Measurements from ENCODE around the gene SERPINA12. TPM values are rescaled to one million over a fixed set of nuclear protein-coding genes. Genes with fewer than 3 reads are reported as not detected.
"Not testable (repeated sequence)": the region's sequence is repeated elsewhere in the genome, so short reads cannot be mapped to it uniquely, and the experiment has no call there.

The SERPINA12 gene
- total RNA-seq, 1 experiment from 2014 or later: not detected

DNA sequence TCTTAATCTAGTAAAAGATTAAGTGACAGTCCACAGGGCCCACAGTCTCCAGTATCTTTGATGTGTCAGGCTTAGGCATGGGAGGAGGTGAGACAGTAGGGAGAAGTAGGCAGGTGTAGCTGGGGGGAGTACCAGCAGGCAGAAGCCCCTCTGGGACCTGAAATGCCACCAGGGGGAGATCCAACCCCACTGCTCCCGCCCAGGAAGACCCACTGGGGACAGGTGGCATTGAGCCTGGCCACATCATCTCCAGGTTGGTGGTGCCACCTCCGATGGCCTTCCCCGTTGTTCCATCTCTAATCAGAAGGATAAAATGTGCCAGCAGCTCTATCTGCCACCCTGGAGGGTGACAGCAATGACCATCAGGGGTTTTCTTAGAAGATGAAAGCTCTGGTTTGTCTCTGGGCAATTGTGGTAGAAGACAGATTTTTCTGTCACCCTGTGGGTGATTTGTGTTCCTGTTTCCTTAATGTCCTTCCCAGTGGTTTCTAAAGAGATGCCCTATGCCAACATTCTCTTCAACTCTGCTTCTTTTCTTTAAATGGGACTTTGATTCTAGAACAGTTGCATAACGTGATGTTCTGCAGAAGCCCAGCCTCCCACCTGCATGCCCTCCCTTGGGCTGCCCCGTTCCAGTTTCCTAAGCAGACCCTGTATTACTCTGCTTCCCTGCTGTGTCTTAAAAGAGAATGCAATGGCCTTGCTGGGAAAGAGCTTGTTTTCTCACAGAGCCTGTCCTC lies 12.3 kb upstream of the SERPINA12 start:
- H3K36me3 ChIP-seq: no peaks in the 10 kb centered on the region
- DNase-seq (ENCODE audit: low read depth in 1 of 2, low spot score in 2 of 2): no peak
- no peak overlapping the region for H3K4me3 ChIP-seq
- H3K4me1 ChIP-seq (replicated peaks): no peaks in the 10 kb centered on the region
- H3K9me3 ChIP-seq (replicated peaks): no peaks in the 10 kb centered on the region
- no peaks in the 10 kb centered on the region for H3K27me3 ChIP-seq (replicated peaks)
- no peak overlapping the region for H3K27ac ChIP-seq

DNA sequence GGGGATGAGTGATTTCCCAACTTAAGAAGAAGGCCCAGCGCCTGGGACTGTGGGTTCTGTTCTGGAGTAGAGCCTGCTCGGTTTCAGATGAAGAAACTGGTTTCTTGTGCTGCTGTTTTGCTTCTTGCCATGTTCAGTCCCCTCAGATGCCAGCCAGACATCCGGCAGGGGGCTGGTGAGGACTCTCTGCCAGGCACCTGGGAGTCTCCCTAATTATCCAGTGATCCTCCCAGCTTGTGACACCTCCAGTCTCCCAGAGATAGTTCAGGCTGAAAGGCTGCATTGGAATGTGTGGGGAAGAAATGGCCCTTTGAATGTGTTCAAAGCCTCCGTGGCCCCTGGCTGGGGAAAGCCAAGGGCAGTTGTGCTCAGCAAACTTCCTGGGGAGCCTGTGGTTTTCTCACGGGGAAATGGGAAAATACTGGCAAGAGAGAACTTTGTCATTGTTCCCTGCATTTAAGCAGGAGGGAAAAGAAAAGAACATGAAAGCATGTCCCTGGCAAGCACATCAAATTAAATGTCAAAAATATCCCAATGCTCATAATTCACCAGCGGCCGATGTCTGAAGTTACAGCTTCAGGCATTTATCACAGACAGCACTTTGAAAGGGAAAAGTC lies 8.5 kb upstream of the SERPINA12 start:
- H3K36me3 ChIP-seq: no peaks in the 10 kb centered on the region
- no peak overlapping the region for H3K4me3 ChIP-seq
- no peaks in the 10 kb centered on the region for H3K9me3 ChIP-seq (replicated peaks)
- no peak overlapping the region for H3K27ac ChIP-seq
- no peaks in the 10 kb centered on the region for H3K4me1 ChIP-seq (replicated peaks)
- no peaks in the 10 kb centered on the region for H3K27me3 ChIP-seq (replicated peaks)
- no peak for DNase-seq (ENCODE audit: low read depth in 1 of 2, low spot score in 2 of 2)

DNA sequence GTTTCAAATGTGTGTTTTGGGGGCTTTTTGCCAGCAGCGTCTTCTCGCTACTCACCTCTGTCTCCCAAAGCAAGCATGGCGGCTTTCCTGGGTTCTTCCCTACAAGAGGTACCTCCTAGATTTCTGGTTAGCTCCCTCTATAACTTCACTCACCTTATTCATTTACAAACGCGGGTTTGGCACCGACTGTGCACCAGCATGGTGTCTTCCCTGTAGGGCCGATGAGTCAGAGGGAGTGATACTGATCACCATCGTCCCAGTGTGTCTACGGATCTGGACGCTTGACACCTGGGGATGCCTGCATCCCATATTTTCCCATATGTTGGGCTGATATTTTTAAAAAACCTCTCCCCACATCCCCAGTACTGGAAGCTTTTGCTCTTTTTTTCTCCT lies 8.0 kb upstream of the SERPINA12 start:
- H3K4me3 ChIP-seq: no peak overlapping the region
- H3K27ac ChIP-seq: no peak overlapping the region
- no peaks in the 10 kb centered on the region for H3K9me3 ChIP-seq (replicated peaks)
- H3K4me1 ChIP-seq (replicated peaks): no peaks in the 10 kb centered on the region
- no peak for DNase-seq (ENCODE audit: low read depth in 1 of 2, low spot score in 2 of 2)
- no peaks in the 10 kb centered on the region for H3K36me3 ChIP-seq
- H3K27me3 ChIP-seq (replicated peaks): no peaks in the 10 kb centered on the region

DNA sequence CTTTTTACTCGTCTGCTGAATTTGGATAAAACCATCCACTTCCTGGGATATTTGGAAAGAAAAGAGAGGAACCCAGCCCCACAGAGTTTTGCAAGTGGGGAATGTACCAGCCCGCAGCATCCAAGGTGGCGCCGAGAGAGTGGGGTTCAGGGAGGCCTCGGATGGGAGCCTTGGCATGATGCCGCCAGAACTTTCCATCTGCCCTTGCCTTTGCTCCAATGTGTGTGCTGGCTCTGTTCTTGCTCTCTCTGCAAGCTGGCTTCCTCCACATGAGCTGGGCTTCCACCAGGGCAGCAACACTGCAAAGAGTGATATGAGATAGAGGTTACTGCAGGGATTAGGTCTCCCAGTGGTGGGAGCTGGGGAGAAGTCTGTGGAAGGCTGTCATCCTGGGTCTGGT lies 6.6 kb upstream of the SERPINA12 start:
- no peak overlapping the region for H3K27ac ChIP-seq
- no peaks in the 10 kb centered on the region for H3K27me3 ChIP-seq (replicated peaks)
- H3K9me3 ChIP-seq (replicated peaks): no peaks in the 10 kb centered on the region
- H3K36me3 ChIP-seq: no peaks in the 10 kb centered on the region
- no peaks in the 10 kb centered on the region for H3K4me1 ChIP-seq (replicated peaks)
- no peak for DNase-seq (ENCODE audit: low read depth in 1 of 2, low spot score in 2 of 2)
- no peak overlapping the region for H3K4me3 ChIP-seq

DNA sequence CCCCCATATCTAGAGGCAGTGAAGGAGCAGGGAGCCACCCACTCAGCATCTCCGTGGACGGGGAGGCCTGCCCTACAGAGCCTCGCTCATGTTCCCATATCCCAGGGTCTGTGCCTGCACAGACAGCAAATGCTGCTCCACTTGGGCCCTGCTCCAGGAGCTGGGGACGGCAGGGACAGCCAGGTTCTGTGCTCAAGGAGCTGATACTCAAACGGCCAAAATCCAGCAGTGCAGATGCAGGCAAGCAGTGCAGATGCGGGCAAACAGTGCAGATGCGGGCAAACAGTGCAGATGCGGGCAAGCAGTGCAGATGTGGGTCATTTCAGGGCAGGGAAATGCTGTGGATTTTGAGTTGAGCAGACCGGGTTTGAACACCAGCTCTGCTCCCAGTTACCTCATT lies 6.2 kb upstream of the SERPINA12 start:
- Histone ChIP-seq H3K4me3 (no peak overlapping the region), H3K27me3 (replicated peaks) (no peaks in the 10 kb centered on the region), H3K27ac (no peak overlapping the region), H3K9me3 (replicated peaks) (no peaks in the 10 kb centered on the region), H3K36me3 (no peaks in the 10 kb centered on the region), H3K4me1 (replicated peaks) (no peaks in the 10 kb centered on the region)
- no peak for DNase-seq (ENCODE audit: low read depth in 1 of 2, low spot score in 2 of 2)

DNA sequence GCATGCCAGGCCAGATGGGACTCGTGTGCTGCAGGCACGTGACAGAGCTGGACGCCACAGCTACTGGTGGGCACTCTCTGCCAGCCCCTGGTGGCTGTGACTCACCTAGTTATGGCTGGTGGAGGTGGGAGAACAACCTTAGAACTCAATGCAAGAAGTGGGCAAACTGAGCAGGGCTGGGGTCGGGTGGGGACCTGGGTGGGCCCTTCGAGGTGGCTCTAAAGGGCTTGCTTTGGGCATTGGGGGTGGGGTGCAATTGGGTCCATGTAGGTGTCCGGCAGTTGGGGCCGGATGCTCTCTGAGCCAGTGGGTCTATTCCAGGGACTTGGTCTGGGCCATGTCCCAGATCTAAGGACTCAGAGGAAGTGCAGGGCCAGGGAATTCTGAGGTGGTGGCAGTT lies 5.1 kb upstream of the SERPINA12 start:
- no peaks in the 10 kb centered on the region for H3K36me3 ChIP-seq
- H3K4me3 ChIP-seq: no peak overlapping the region
- no peaks in the 10 kb centered on the region for H3K4me1 ChIP-seq (replicated peaks)
- no peak for DNase-seq (ENCODE audit: low read depth in 1 of 2, low spot score in 2 of 2)
- H3K9me3 ChIP-seq (replicated peaks): no peaks in the 10 kb centered on the region
- H3K27ac ChIP-seq: no peak overlapping the region
- no peaks in the 10 kb centered on the region for H3K27me3 ChIP-seq (replicated peaks)

DNA sequence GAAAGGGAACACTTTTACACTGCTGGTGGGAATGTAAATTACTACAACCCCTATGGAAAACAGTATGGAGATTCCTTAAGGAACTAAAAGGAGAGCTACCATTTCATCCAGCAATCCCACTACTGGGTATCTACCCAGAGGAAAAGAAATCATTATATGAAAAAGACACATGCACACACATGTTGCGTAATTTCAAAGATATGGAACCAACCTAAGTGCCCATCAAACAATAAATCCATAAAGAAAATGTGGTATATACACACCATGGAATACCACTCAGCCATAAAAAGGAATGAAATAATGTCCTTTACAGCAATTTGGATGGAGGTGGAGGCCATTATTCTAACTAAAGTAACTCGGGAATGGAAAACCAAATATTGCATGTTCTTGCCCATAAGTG lies 1.2 kb upstream of the SERPINA12 start:
- not testable (repeated sequence) for DNase-seq (ENCODE audit: low read depth in 1 of 2, low spot score in 2 of 2); H3K4me1 ChIP-seq (replicated peaks); H3K27me3 ChIP-seq (replicated peaks); H3K9me3 ChIP-seq (replicated peaks); H3K4me3 ChIP-seq; H3K36me3 ChIP-seq; H3K27ac ChIP-seq

DNA sequence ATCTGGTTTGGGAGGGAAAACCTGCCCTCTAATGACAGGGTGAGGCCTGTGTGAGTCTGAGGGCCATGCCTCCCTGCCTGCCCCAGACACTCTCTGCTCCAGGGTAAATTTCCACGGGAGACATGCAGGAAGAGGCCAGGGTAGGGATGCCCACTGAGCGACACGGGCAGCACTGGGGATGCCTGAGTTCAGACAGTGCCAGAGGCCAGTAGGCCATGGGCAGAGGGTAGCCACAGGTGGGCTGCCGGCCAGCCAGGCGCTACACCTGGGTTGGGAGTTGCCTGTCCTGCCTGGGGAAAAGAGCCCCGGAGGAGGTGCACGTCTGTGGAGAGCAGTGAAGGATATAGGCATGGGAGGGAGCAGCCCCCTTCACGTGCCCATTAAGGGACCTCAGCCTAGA lies 3.6 kb downstream of the SERPINA12 start:
- Histone ChIP-seq H3K36me3 (no peaks in the 10 kb centered on the region), H3K9me3 (replicated peaks) (no peaks in the 10 kb centered on the region), H3K27ac (no peak overlapping the region), H3K27me3 (replicated peaks) (no peaks in the 10 kb centered on the region), H3K4me1 (replicated peaks) (no peaks in the 10 kb centered on the region), H3K4me3 (no peak overlapping the region)
- no peak for DNase-seq (ENCODE audit: low read depth in 1 of 2, low spot score in 2 of 2)

DNA sequence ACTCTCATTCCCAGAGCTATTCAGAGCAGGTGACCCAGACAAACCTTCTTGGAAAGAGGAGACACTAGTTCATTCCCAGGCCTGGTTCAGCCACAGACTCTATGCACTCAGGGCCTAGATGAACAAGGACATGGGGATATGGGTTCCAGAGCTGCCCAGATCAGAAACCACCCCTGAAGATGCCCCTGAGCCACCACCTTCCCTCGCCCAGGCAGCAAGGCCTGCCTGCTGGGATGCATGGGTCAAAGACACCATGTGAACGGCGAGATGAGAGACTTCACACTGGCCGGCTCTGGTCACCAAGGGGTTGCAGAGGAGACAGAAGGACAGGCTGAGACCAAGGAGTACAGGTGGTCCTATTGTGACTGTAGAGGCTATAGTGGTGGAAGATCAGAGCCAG lies 4.1 kb downstream of the SERPINA12 start:
- Histone ChIP-seq H3K27ac (no peak overlapping the region), H3K4me1 (replicated peaks) (no peaks in the 10 kb centered on the region), H3K27me3 (replicated peaks) (no peaks in the 10 kb centered on the region), H3K4me3 (no peak overlapping the region), H3K9me3 (replicated peaks) (no peaks in the 10 kb centered on the region), H3K36me3 (no peaks in the 10 kb centered on the region)
- no peak for DNase-seq (ENCODE audit: low read depth in 1 of 2, low spot score in 2 of 2)

DNA sequence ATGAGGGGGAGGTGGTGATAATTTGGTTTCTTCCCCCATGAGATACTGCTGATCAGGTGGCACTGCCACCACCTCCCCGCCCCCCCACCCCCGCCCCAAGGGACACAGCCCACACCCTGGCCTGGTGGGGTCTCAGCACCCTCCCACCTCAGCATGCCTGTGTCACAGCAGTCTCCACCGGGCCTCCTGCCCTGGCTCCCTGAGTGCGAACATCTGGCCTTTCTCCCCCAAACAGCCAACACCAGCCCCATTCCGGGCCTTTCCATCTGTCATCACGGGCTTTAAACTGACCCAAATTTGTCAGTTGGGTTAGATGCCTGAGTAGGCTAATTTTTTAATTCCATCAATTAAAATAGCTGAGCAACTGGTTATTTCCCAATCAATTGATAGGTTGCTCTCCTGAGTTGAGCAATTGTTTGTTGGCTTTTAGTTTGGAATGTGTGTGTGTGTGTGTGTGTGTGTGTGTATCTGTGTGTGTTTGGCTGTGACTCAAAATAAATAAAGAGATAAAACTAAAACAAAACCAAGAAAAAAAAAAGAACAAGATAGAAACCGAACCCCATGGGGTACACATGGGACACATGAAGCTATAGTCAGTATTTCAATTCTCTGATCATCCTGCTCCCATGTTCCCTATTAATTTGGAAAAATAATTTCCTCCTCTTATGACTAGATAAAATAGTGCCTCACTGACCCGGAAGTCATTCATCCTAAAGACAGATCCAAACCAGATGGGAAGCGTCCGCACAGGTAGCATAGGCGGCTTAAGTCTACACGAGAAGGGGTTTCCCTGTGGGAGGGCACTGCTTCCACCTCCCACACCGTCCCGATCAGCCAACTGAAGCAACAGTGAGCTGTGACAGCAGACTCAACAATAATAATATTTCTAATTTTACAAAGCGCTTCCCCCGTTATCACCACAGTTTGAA lies 7.4 kb downstream of the SERPINA12 start:
- Histone ChIP-seq H3K9me3 (replicated peaks) (no peaks in the 10 kb centered on the region), H3K36me3 (no peaks in the 10 kb centered on the region), H3K27ac (no peak overlapping the region), H3K27me3 (replicated peaks) (no peaks in the 10 kb centered on the region), H3K4me3 (no peak overlapping the region), H3K4me1 (replicated peaks) (no peaks in the 10 kb centered on the region)
- DNase-seq (ENCODE audit: low read depth in 1 of 2, low spot score in 2 of 2): no peak

DNA sequence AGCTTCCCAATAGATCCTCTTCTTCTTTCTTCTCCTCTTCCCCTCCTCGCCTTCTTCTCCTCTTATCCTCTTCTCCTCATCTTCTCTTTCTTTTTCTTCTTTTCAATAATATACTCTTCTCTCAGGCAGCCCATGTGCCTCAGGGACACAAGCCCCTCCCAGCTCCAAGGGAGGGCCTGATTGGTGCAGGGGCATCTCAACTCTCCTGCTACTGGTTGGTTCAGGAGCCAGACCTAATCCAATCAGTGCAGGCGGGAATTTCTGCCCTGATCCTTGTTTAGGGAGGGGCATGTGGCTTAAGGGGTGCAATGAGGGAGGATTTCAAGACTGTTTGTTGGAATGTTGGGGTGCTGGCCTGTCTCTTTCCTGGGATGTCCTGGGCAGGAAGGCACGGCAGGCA lies 9.0 kb downstream of the SERPINA12 start:
- Histone ChIP-seq H3K36me3 (no peaks in the 10 kb centered on the region), H3K4me3 (no peak overlapping the region), H3K4me1 (replicated peaks) (no peaks in the 10 kb centered on the region), H3K9me3 (replicated peaks) (no peaks in the 10 kb centered on the region), H3K27me3 (replicated peaks) (no peaks in the 10 kb centered on the region), H3K27ac (no peak overlapping the region)
- no peak for DNase-seq (ENCODE audit: low read depth in 1 of 2, low spot score in 2 of 2)

DNA sequence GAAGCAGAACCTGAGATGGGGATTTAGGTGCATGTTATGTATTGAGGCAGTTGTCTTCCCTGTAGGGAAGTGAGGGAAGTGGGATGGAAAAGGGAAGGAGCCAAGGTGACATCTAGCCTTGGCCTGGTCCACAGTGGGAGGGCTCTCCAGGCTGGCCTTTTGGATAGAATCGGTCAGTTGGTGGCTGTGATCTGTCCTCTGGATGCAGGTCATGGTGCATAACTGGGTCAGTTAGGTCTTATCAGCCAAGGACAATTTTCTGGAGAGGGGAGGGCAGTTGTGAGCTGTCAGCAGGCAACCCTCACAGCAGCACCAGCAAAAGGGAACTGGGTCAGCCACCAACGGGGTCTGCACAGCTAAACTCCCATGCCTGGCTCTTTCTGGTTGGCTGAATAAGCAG lies 9.6 kb downstream of the SERPINA12 start:
- Histone ChIP-seq H3K27me3 (replicated peaks) (no peaks in the 10 kb centered on the region), H3K9me3 (replicated peaks) (no peaks in the 10 kb centered on the region), H3K4me1 (replicated peaks) (no peaks in the 10 kb centered on the region), H3K4me3 (no peak overlapping the region), H3K36me3 (no peaks in the 10 kb centered on the region), H3K27ac (no peak overlapping the region)
- no peak for DNase-seq (ENCODE audit: low read depth in 1 of 2, low spot score in 2 of 2)

DNA sequence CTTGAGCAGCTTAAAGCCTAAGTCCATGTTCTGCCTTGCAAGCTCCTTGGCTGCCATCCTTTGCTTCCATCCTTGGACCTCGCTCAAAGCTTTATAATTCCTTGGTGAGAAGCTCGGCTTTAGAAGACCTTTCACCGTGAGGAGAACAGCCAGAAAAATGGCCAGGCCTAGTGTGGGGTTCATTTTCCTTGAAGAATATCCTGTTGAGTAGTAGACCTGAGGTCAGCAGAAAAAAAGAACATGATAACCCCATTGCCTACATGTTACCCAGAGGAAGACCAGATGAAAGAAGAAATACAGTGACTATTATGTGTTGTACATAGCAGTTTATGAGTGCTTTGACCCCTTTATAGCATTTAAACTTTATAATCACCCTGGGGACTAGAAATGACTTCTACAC lies 11.1 kb downstream of the SERPINA12 start:
- DNase-seq (ENCODE audit: low read depth in 1 of 2, low spot score in 2 of 2): no peak
- H3K9me3 ChIP-seq (replicated peaks): no peaks in the 10 kb centered on the region
- H3K4me1 ChIP-seq (replicated peaks): no peaks in the 10 kb centered on the region
- H3K36me3 ChIP-seq: no peaks in the 10 kb centered on the region
- H3K4me3 ChIP-seq: no peak overlapping the region
- H3K27me3 ChIP-seq (replicated peaks): no peaks in the 10 kb centered on the region
- no peak overlapping the region for H3K27ac ChIP-seq

DNA sequence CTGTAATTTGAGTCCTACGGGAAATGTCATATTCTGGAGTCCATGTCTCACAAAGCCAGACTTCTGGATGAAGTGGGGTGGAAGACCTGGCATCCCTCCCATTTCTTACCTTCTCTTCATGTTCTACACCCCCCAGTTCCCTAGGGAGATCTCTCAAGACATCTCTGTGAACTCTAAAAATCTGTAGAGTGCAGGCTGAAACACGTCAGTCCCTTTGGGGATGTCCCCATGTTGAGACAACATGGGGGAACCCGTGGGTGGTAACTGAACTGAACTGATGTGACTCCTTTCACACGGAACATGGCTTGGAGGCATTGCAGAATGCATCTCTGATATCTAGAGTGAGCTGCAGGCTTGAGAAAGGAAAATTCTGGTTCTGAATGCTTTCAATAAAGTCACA lies 15.2 kb downstream of the SERPINA12 start:
- no peak for DNase-seq (ENCODE audit: low read depth in 1 of 2, low spot score in 2 of 2)
- H3K4me3 ChIP-seq: no peak overlapping the region
- H3K27me3 ChIP-seq (replicated peaks): no peaks in the 10 kb centered on the region
- H3K27ac ChIP-seq: no peak overlapping the region
- no peaks in the 10 kb centered on the region for H3K4me1 ChIP-seq (replicated peaks)
- H3K36me3 ChIP-seq: no peaks in the 10 kb centered on the region
- no peaks in the 10 kb centered on the region for H3K9me3 ChIP-seq (replicated peaks)

Measured in SJSA1 (cell line).